Endothelial cell of umbilical vein (primary cell): ENCODE data around the gene GRID2. TPM values are rescaled to one million over a fixed set of nuclear protein-coding genes. Genes with fewer than 3 reads are reported as not detected.

Source experiments
- BruUV-seq: library from RNA; stranded (reverse); fragments of 400-500 nt; replicated peaks from 2 replicates; lab custom pipeline; 2021; lab: Mats Ljungman, UMichigan
- CTCF ChIA-PET: fragments of 300-600, 350-600 bp; sonication (Branson Sonifier 250); formaldehyde crosslinking; loops from one replicate; lab custom pipeline; 2021; ENCODE audit warnings: antibody characterized with exemption, inconsistent platforms; lab: Charles Lee
- POLR2A ChIA-PET: fragments of 300-600, 350-600 bp; sonication (Branson Sonifier 250); formaldehyde crosslinking; loops from one replicate; lab custom pipeline; 2021; ENCODE audit warnings: antibody characterized with exemption, inconsistent platforms; lab: Charles Lee
- DNase-seq: peaks from one replicate; pipeline ENCODE4 v3.0.0-alpha.2; 2011; ENCODE audit warnings: low read depth, low spot score
- FAIRE-seq: peaks from 2 replicates; lab custom pipeline; 2011; peaks lifted over from hg19 to GRCh38; lab: Jason Lieb, UNC
- H2AFZ ChIP-seq: 2 replicates; pipeline ENCODE4 v1.6.0; 2012; ENCODE audit warnings: low read depth, low read length, control low read depth, inconsistent platforms
- H3K27ac ChIP-seq: 2 replicates; pipeline ENCODE4 v1.5.1; 2011; ENCODE audit warnings: low read depth, mild to moderate bottlenecking, control low read depth, low read length, moderate library complexity; ENCODE audit not compliant: insufficient read depth
- H3K27me3 ChIP-seq, 2 experiments: 2 replicates each; pipeline versions ENCODE4 v1.6.0 to v1.6.1; 2011; ENCODE audit warnings: low read length in 2 of 2, mixed read lengths in 1 of 2; ENCODE audit not compliant: control insufficient read depth in 2 of 2, insufficient read depth in 2 of 2
- H3K36me3 ChIP-seq, 2 experiments: 2 replicates in 1 of 2; 3 replicates in 1 of 2; pipeline ENCODE4 v1.5.1; 2011; ENCODE audit warnings: low read length in 2 of 2, mild to moderate bottlenecking in 1 of 2, moderate library complexity in 1 of 2; ENCODE audit not compliant: control insufficient read depth in 2 of 2, insufficient read depth in 2 of 2; ENCODE audit errors: extremely low read depth in 1 of 2
- H3K4me1 ChIP-seq: 3 replicates; pipeline ENCODE4 v1.5.1; 2011; ENCODE audit warnings: mild to moderate bottlenecking, low read length; ENCODE audit not compliant: control insufficient read depth, insufficient read depth; ENCODE audit errors: extremely low read depth
- H3K4me2 ChIP-seq: 2 replicates; pipeline ENCODE4 v1.6.1; 2011; ENCODE audit warnings: low read length, control low read depth, mixed read lengths; ENCODE audit not compliant: insufficient read depth
- H3K4me3 ChIP-seq, 3 experiments: fragments of 200-600 bp in 1 of 3; sonication (generic), shearing (Covaris generic) in 1 of 3; replicated peaks in 1 of 3; 2 replicates each; pipeline ENCODE4 v1.5.1; 2011 to 2016; ENCODE audit warnings: control low read depth in 3 of 3, low read length in 3 of 3, mild to moderate bottlenecking in 2 of 3, inconsistent platforms in 1 of 3, low read depth in 1 of 3, moderate library complexity in 1 of 3; ENCODE audit not compliant: insufficient read depth in 1 of 3
- H3K79me2 ChIP-seq: 2 replicates; pipeline ENCODE4 v1.6.0; 2012; ENCODE audit warnings: low read length, inconsistent platforms; ENCODE audit not compliant: control insufficient read depth, insufficient read depth
- H3K9ac ChIP-seq: replicated peaks from 2 replicates; pipeline ENCODE3; 2011; ENCODE audit warnings: low read length, control low read depth; ENCODE audit not compliant: insufficient read depth; ENCODE audit errors: extremely low read depth
- H3K9me1 ChIP-seq: replicated peaks from 3 replicates; pipeline ENCODE4 v1.6.0; 2011; ENCODE audit warnings: mild to moderate bottlenecking, low read length; ENCODE audit not compliant: control insufficient read depth, insufficient read depth; ENCODE audit errors: extremely low read depth
- H3K9me3 ChIP-seq: replicated peaks from 2 replicates; pipeline ENCODE4 v1.5.1; 2012; ENCODE audit warnings: low read length, inconsistent platforms; ENCODE audit not compliant: control insufficient read depth, insufficient read depth
- H4K20me1 ChIP-seq: replicated peaks from 2 replicates; pipeline ENCODE3; 2011; ENCODE audit warnings: mild to moderate bottlenecking, low read length; ENCODE audit not compliant: control insufficient read depth, insufficient read depth; ENCODE audit errors: extremely low read depth
- CTCF ChIP-seq, 2 donors: IDR thresholded peaks; 1 replicate in 1 of 2; 2 replicates in 1 of 2; pipeline ENCODE4 v1.5.1; 2011; ENCODE audit warnings: low read length in 2 of 2, mild to moderate bottlenecking in 2 of 2, moderate library complexity in 2 of 2, control low read depth in 1 of 2, inconsistent platforms in 1 of 2, low read depth in 1 of 2; ENCODE audit not compliant: insufficient read depth in 1 of 2; ENCODE audit errors: extremely low read depth in 1 of 2
- EZH2 ChIP-seq: IDR thresholded peaks from 2 replicates; pipeline ENCODE4 v1.6.1; 2012; ENCODE audit warnings: borderline replicate concordance, low read depth, mild to moderate bottlenecking, moderate library complexity, low read length, inconsistent platforms; ENCODE audit not compliant: severe bottlenecking
- FOS ChIP-seq: IDR thresholded peaks from 2 replicates; pipeline ENCODE4 v1.6.1; 2011; ENCODE audit warnings: mild to moderate bottlenecking, low read length, moderate library complexity, borderline replicate concordance; ENCODE audit not compliant: insufficient read depth
- GATA2 ChIP-seq: IDR thresholded peaks from 2 replicates; pipeline ENCODE4 v1.7.0; 2011; ENCODE audit warnings: low read depth, mild to moderate bottlenecking, moderate library complexity, mixed read lengths, low read length; ENCODE audit not compliant: insufficient read length, insufficient read depth
- JUN ChIP-seq: IDR thresholded peaks from 2 replicates; pipeline ENCODE4 v1.6.1; 2011; ENCODE audit warnings: borderline replicate concordance, low read depth; ENCODE audit not compliant: insufficient read length, insufficient read depth
- MAX ChIP-seq: IDR thresholded peaks from 2 replicates; pipeline ENCODE4 v1.6.1; 2011; ENCODE audit not compliant: insufficient read depth, insufficient read length
- MYC ChIP-seq: IDR thresholded peaks from one replicate; pipeline ENCODE4 v1.6.1; 2011; ENCODE audit warnings: mild to moderate bottlenecking, low read depth, low read length
- POLR2A ChIP-seq: IDR thresholded peaks from 2 replicates; pipeline ENCODE4 v1.6.1; 2012; ENCODE audit warnings: low read depth, mild to moderate bottlenecking, control low read depth, low read length
- POLR2AphosphoS5 ChIP-seq: IDR thresholded peaks from 2 replicates; pipeline ENCODE4 v1.6.1; 2012; ENCODE audit warnings: low read depth, mild to moderate bottlenecking, control low read depth, low read length, moderate library complexity; ENCODE audit not compliant: insufficient read depth
- dilution Hi-C: fragments of 300-500 bp; cut with MboI; formaldehyde crosslinking; loops from one replicate; pipeline ENCODE4 v1.15.0; 2019; ENCODE audit warnings: low sequenced_read_pairs; ENCODE audit not compliant: extremely low pct_ligation_motif_present
- intact Hi-C: fragments of 100-400 bp; cut with micrococcal nuclease; formaldehyde crosslinking; loops from one replicate; pipeline ENCODE4 v1.10.0; 2022
- polyA plus RNA-seq, 4 experiments: library from polyadenylated mRNA; depleted of rRNA in 3 of 4; stranded (reverse) in 3 of 4; unstranded in 1 of 4; fragments of >200 nt; gene quantifications; 2 replicates each; pipeline versions ENCODE4 v1.2.1 to v1.2.3, GENCODE V29; 2011 to 2012; ENCODE audit warnings: missing spikeins in 1 of 4
- total RNA-seq: library from RNA; stranded (reverse); gene quantifications from 2 replicates; pipeline ENCODE4 v1.2.3, GENCODE V29; 2021

Gene GRID2
- total and polyA plus RNA-seq, 2 donors (not counting 3 experiments of a cell fraction or from before 2014, with no cell fraction given): not detected

GRCh38 chr4:92679149-92679548, 375.4 kb downstream of the GRID2 start:
- TF ChIP-seq MAX: no peak
- TF ChIP-seq JUN: no peak
- no peak for TF ChIP-seq GATA2
- no peak for TF ChIP-seq POLR2AphosphoS5
- TF ChIP-seq FOS: no peak
- TF ChIP-seq EZH2: no peak
- TF ChIP-seq MYC: no peak
- TF ChIP-seq CTCF (IDR thresholded peaks at IDR 0.05; ENCODE audit: extremely low read depth in 1 of 2, insufficient read depth in 1 of 2, low read depth in 1 of 2, low read length in 2 of 2): no peak
- TF ChIP-seq POLR2A: no peak
- no peaks in the 10 kb centered on the region for H4K20me1 ChIP-seq
- no peaks in the 10 kb centered on the region for H3K9me3 ChIP-seq
- BruUV-seq: no TSS peak
- intact Hi-C loops: no loop called here
- no peaks in the 10 kb centered on the region for H3K27me3 ChIP-seq
- no peak overlapping the region for H3K4me3 ChIP-seq
- ChIA-PET CTCF (interaction anchor here (0.8 kb wide), 1 partner anchor 113 kb away, joined by 3 read pairs; no protein-coding TSS in a partner anchor), POLR2A (no interaction called here)
- H3K36me3 ChIP-seq: no peaks in the 10 kb centered on the region
- dilution Hi-C loops: no loop called here
- no peaks in the 10 kb centered on the region for H3K79me2 ChIP-seq
- DNase-seq: no peak
- no peaks in the 10 kb centered on the region for H3K9me1 ChIP-seq
- H3K4me1 ChIP-seq: no peaks in the 10 kb centered on the region
- H3K9ac ChIP-seq: no peak overlapping the region
- H3K27ac ChIP-seq: no peak overlapping the region
- H3K4me2 ChIP-seq: no peak overlapping the region
- H2AFZ ChIP-seq: no peak overlapping the region
- no peak for FAIRE-seq
